ENCODE results near the gene TRIM40.

- TF ChIP-seq CTCF (IDR thresholded peaks at IDR 0.05) (no peak), POLR2AphosphoS5 (IDR thresholded peaks at IDR 0.05; ENCODE audit: insufficient read depth in 1 of 2, low read depth in 1 of 2) (no peak), POLR2A (IDR thresholded peaks at IDR 0.05) (no peak)
Observed at GRCh38 chr6:30196376-30196775, 60.4 kb downstream of the TRIM40 start.

All from vagina (tissue), 2 donors.